ENCODE data around the gene BMAL1. TPM values are rescaled to one million over a fixed set of nuclear protein-coding genes. Genes with fewer than 3 reads are reported as not detected.
"Not testable (repeated sequence)": the region's sequence is repeated elsewhere in the genome, so short reads cannot be mapped to it uniquely, and the experiment has no call there.

Gene BMAL1
- total RNA-seq, 1 donor from 2014 or later = 8.6 TPM

GRCh38 chr11:13384908-13385640, 107.5 kb downstream of the BMAL1 start:
- Mint-ChIP-seq H3K4me1 (ENCODE audit: low read depth, unreplicated experiment) (no peaks in the 10 kb centered on the region), H3K36me3 (ENCODE audit: unreplicated experiment) (no peaks in the 10 kb centered on the region), H3K27ac (ENCODE audit: unreplicated experiment) (no peak overlapping the region), H3K9me3 (ENCODE audit: unreplicated experiment) (no peaks in the 10 kb centered on the region), H3K4me3 (ENCODE audit: unreplicated experiment) (no peak overlapping the region), H3K27me3 (ENCODE audit: unreplicated experiment) (peaks cover 4% of the 10 kb centered on the region)
- no peak for DNase-seq
- peak; percentile 61 for TF ChIP-seq CTCF (IDR thresholded peaks at IDR 0.05; ENCODE audit: partially characterized antibody, unreplicated experiment)

GRCh38 chr11:13386567-13386966, 109.0 kb downstream of the BMAL1 start:
- Mint-ChIP-seq H3K4me1 (ENCODE audit: low read depth, unreplicated experiment) (no peaks in the 10 kb centered on the region), H3K27ac (ENCODE audit: unreplicated experiment) (no peak overlapping the region), H3K9me3 (ENCODE audit: unreplicated experiment) (no peaks in the 10 kb centered on the region), H3K27me3 (ENCODE audit: unreplicated experiment) (peaks cover 4% of the 10 kb centered on the region), H3K4me3 (ENCODE audit: unreplicated experiment) (no peak overlapping the region), H3K36me3 (ENCODE audit: unreplicated experiment) (no peaks in the 10 kb centered on the region)
- TF ChIP-seq CTCF (IDR thresholded peaks at IDR 0.05; ENCODE audit: partially characterized antibody, unreplicated experiment) = no peak
- DNase-seq = no peak

DNA sequence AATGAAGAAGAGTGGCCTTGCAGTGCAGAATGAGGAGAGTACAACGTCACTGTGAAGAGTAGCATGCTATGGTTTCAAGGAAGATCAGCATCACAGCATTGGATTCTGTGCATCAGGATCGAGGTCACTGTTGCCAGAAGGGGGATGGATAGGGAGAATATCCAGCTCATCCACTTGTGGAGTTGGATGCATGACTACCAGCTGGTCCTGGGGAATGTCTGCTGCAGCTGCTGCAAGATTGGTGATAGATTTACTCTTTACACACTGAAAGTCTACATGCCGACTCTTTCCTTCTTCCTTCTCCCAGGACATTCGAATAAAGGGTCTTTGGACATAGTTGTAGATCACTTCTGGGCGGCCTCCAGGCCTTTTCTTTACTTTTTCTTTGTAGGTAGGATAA, 111.2 kb downstream of the BMAL1 start:
- H3K27me3 Mint-ChIP-seq (ENCODE audit: unreplicated experiment) = peaks cover 7% of the 10 kb centered on the region
- no peaks in the 10 kb centered on the region for H3K9me3 Mint-ChIP-seq (ENCODE audit: unreplicated experiment)
- H3K36me3 Mint-ChIP-seq (ENCODE audit: unreplicated experiment) = no peaks in the 10 kb centered on the region
- H3K4me3 Mint-ChIP-seq (ENCODE audit: unreplicated experiment) = no peak overlapping the region
- H3K4me1 Mint-ChIP-seq (ENCODE audit: low read depth, unreplicated experiment) = no peaks in the 10 kb centered on the region
- H3K27ac Mint-ChIP-seq (ENCODE audit: unreplicated experiment) = no peak overlapping the region
- no peak for TF ChIP-seq CTCF (IDR thresholded peaks at IDR 0.05; ENCODE audit: partially characterized antibody, unreplicated experiment)
- DNase-seq = no peak

DNA sequence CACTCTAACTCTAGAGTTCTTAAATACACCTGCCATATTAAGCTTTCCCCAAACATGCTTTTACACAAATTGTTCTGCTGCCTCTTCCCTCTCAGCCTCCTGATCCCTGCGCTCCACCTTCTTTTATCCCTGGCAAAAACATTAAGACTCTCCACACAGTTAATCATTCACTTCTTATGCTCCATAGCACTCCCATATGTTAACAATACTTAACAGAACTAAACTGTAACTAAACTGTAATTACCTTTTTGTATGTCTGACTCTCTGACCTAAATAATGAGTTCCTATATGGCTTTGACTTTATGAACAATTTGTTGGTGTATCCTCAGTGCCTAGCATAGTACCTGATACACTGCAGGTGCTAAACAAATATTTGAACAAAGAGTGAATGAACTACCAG, 113.6 kb downstream of the BMAL1 start:
- Mint-ChIP-seq H3K27ac (ENCODE audit: unreplicated experiment) (no peak overlapping the region), H3K9me3 (ENCODE audit: unreplicated experiment) (no peaks in the 10 kb centered on the region), H3K4me3 (ENCODE audit: unreplicated experiment) (no peak overlapping the region), H3K36me3 (ENCODE audit: unreplicated experiment) (no peaks in the 10 kb centered on the region), H3K27me3 (ENCODE audit: unreplicated experiment) (peaks cover 3% of the 10 kb centered on the region), H3K4me1 (ENCODE audit: low read depth, unreplicated experiment) (no peaks in the 10 kb centered on the region)
- no peak for DNase-seq
- TF ChIP-seq CTCF (IDR thresholded peaks at IDR 0.05; ENCODE audit: partially characterized antibody, unreplicated experiment) = no peak

DNA sequence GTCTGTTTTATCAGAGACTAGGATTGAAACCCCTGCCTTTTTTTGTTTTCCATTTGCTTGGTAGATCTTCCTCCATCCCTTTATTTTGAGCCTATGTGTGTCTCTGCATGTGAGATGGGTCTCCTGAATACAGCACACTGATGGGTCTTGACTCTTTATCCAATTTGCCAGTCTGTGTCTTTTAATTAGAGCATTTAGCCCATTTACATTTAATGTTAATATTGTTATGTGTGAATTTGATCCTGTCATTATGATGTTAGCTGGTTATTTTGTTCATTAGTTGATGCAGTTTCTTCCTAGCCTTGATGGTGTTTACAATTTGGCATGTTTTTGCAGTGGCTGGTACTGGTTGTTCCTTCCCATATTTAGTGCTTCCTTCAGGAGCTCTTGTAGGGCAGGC, 120.7 kb downstream of the BMAL1 start:
- not testable (repeated sequence) for H3K27ac Mint-ChIP-seq (ENCODE audit: unreplicated experiment); H3K4me3 Mint-ChIP-seq (ENCODE audit: unreplicated experiment); H3K4me1 Mint-ChIP-seq (ENCODE audit: low read depth, unreplicated experiment); DNase-seq; H3K9me3 Mint-ChIP-seq (ENCODE audit: unreplicated experiment); H3K27me3 Mint-ChIP-seq (ENCODE audit: unreplicated experiment)
- H3K36me3 Mint-ChIP-seq (ENCODE audit: unreplicated experiment) = peaks cover 21% of the 10 kb centered on the region
